Stimulated activated CD4-positive, alpha-beta T cell treated with anti-CD3 and anti-CD28 coated beads, TNF-alpha, amount 100 ng/mL, for 48 hours (primary cell): ENCODE measurements around the gene TP53I11.

Experiments
- DNase-seq, 3 donors: peaks; one replicate each; pipeline ENCODE4 v3.0.0-alpha.2; 2020; ENCODE audit warnings: low read depth in 3 of 3

TP53I11 gene

DNA sequence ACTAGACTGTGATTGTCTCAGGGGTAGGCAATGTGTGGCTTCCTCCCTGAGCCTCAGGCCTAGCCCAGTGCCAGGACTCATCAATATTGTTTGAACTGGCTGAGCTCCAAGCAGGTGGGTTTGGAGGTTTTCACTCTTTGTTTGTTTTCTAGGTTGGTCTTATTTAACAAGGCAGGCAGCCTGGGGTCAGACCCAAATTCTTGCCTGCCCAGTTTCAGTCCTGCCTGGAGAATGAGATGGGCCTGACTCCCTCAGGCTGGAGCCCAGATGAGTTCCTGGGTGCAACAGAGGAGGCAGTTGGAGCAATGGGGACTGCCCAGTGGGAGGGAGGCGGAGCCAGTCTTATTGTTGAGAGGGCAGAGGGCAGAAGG, 28.3 kb upstream of the TP53I11 start:
- DNase-seq = no peak

DNA sequence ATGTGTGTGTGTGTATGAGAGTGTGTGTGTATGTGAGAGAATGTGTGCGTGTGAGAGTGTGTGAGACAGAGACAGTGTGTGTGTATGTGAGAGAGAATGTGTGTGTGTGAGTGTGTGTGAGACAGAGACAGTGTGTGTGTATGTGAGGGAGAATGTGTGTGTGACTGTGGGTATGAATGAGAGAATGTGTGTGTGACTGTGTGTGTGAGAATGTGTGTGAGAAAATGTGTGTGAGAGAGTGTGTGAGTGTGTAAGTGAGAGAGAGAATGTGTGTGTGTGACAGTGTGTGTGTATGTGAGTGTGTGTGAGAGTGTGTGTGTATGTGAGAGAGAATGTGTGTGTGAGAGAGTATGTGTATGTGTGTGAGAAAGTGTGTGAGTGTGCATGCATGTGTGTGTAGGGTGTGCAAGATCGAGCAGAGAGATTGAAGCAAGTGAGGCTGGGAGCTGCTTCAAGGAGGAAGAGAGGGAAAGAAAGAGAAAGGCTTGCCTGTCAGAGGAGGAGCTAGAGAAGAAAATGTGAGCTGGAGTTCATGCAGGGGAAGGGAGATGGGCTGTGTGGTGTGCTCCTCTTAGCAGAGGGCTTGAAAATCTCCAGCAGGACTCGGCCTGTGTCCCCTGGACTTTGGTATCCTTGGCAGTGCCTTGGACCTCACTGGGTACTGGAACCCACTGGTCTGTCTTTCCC, 27.7 kb upstream of the TP53I11 start:
- DNase-seq = no peak

DNA sequence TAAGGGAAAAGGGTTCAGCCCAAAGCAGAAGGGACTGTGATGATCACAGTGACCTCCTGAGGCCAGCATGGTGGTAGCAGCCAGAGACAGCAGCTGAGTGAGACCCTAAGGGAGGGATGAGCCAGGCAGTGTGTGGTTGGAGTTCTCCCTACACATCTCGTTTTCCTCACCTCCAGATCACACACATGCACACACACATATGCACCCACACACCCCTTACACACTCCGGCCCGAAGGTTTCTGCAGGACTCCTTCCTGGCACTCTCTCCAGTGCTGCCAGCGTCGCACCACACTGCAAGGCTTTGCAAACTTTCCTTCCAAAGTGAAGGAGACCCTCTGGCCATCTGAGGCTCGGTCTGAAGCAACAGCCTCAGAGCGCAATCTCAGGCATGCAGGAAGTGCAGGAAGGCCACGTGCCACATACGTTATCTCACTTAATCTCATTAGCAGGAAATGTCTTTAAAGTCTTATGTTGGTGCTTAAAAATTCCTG, 26.9 kb upstream of the TP53I11 start:
- DNase-seq = no peak

DNA sequence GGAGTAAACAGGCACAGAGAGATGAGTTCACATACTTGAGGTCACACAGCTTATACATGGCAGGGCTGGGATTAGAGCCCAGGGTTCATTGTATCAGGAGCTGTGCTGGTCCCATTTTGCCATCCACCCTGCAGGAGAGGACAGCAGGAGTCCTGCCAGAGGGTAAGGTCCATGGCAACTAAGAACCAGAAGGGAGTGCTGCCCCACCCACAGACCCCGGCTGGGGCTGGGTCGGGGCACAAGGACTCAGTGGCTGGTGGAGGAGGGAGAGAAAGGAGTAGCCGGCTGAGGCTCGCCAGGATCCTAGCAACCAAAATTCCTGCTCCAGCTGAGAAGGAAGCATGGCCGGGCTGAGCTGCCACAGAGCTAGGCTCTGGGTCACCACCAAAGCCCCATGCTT, 25.9 kb upstream of the TP53I11 start:
- DNase-seq = no peak

DNA sequence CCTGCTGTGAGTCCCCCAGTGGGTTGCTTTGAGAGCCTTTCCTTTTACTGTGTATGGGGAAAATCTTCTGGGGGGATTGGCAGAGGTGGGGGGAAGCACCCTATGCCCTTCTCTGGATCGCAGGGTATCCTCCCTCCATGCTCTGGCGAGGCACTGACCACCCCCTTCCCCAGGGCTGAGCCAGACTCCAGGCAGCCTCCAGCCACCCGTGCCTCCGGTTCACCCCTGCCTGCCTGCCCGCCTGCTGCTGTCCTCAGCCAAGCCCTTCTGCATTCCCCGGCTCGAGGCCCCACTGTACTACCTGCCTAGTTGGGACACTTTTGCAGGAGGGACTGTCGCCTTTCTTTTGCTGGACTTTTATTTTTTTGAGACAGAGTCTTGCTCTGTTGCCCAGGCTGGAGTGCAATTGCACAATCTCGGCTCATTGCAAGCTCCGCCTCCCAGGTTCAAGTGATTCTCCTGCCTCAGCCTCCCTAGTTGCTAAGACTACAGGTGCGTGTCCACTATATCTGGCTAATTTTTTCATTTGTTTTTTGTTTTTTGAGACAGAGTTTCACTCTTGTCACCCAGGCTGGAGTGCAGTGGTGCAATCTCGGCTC, 23.8 kb upstream of the TP53I11 start:
- DNase-seq = no peak

DNA sequence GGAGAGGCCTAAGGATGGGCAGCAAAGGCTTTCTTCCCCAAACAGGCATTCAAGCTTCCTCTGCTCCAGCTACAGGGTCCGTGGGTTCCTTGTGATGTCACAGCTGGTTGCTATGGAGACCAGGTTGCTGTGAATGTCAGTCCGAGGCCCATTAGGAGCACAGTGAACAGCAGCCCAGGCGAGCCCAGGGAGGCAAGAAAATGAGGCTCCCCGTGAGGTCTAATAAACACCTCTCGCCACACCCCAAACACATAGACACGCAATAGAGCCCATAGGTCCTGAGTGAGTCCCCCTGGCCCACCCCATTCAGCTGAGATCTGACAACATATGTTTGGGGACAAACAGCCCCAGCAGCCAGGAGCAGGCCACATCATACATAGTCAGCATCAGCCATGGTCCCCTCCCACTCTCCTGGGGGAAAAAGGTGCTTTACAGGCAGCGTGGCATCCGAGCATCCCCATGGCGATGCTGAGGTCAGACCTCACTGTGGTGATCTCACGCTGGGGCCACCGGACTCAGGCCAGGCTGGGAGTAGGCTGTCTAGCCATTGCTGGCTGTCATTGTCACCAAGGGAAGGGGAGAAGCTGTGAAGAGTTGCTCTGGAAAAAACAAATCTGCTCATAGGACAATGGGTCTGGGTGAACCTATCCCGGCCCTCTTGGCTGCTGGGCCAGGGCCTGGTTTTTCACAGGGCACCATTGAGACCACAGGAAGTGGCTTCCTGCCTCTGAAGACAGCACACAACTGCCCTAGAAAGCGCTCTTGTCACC, 23.1 kb upstream of the TP53I11 start:
- no peak for DNase-seq

DNA sequence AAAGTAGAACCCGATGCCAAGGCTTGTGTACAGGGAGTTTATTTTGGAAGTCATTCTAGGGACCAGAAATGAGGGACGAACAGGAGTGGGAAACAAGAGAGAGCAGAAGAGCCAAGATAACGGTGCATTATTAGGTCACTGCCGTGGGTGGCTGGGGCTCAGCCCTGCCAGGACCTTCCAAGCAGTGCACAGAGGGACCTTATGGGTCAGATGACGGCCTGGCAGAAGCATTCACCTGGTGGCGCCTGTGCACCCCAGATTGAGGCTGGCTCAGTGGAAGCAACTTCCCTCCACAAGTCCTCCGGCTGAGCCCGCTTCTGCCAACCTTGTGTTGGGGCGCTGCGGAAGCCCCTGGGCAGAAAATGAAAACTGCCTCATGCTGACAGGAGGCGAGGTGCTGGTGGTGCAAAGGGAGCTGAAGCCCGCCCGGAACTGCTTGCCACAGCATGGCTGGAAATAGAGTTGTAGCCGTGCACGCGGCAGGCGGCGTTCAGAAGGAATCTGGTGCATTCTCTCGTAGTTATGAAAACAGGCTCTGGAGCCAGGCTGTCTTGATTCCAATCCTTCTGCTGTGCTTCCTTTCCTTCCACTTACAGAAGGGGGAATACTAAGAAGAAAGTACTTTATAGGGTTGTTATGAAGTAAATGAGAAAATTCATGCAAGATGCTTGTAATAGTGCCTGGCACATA, 22.2 kb upstream of the TP53I11 start:
- DNase-seq = no peak

DNA sequence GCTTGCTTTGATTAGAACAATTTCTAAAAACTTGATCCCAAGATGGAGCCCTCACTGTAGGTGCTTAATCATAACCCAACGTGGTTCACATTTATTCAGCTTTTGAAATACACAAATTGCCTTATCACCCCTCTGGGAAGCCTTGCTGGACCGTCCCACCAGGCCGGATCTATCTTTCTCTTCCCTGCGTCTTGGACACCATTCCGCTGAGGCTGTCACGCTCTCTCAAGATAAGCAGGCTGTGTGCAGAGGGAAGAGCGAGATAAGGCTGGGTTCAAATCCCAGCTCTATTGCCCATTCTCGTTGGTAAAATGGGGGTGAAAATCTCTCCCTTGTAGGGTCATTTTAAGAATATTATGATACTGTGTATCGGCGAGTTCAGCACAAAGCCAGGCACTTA, 20.5 kb upstream of the TP53I11 start:
- DNase-seq = no peak

DNA sequence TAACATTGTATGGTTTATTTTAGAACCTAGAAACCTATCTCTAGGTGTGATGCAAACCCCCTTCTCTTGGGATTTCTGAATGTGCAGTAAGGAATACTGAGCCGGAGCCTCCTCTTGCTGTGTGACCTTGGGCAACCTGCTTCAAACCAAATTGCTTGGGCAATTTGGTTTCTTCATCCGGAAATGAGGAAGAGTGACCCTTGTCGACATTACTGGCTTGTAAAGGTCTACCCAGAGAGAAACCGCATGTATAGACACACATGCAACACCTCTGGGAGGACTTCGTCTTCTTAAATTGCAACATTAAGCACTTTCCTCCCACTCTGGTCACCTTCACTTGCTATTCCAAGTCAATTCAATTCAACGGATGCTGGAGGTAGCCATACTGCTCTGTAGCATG, 19.6 kb upstream of the TP53I11 start:
- DNase-seq = no peak

DNA sequence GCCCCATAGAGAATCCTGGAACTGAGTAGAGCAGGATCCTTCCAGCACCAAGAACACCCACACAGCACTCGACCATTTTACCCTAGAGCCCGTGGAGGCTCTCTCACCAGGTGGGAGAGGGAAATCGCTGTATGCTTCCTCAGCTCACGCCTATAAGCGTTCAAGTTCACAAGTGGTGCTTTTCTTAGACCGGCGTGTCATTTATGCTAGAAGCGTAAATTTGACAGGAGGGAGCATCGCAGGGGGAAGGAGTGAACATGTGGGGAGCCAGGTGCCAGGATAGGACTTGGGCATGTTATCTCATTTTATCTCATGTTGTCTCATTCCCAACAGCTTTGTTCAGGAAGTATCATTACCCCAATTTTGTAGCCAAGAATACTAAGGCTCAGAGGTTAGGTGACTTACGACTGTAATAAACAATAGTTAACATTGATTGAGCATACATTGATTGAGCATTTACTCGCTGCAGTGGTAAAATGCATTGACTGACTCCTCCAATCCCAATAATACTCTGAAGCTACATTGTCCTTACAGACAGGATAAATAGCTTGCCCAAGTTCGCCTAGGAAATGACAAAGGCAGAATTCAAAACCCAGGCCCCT, 19.1 kb upstream of the TP53I11 start:
- DNase-seq = no peak

DNA sequence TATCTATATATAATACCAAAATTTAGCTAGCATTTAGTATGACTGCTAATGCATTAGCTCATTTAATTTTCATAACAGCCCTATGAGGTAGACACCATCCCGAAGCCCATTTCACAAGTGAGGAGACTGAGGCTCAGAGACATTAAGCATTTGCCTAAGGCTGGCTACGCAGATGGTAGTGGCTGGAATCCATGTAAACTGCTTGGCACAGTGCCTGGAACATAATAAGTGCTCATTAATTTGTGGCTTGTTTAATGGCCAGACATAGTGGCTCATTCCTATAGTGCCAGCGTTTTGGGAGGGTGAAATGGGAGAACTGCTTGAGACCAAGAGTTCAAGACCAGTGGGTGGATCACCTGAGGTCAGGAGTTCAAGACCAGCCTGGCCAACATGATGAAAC, 17.8 kb upstream of the TP53I11 start:
- no peak for DNase-seq

DNA sequence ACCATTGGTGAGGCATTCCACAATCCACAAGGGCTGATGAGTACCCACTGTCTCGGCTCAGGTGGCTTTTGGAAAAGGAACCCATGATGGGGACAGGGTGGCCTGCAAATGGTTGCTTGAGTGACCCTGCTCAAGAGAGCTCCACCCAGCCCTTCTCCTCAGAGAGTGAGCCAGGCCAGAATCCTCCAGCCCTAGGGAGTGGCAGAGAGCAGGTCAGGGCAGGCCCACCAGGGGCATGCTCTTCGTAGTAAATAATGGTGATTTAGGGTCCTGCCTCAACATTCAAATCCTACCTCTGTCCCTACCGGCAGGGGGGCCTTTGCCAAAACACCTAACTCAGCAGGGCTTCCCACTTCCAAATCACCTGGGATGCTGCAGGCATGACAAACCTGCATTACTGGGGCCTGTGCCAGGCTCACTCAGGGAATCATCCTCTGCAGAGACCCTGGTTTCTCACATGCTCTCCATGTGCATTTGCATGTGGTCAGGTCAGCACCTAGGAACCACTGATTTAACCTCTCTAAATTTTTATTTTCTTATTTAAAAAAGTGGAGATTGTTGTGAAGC, 17.3 kb upstream of the TP53I11 start:
- DNase-seq = no peak

DNA sequence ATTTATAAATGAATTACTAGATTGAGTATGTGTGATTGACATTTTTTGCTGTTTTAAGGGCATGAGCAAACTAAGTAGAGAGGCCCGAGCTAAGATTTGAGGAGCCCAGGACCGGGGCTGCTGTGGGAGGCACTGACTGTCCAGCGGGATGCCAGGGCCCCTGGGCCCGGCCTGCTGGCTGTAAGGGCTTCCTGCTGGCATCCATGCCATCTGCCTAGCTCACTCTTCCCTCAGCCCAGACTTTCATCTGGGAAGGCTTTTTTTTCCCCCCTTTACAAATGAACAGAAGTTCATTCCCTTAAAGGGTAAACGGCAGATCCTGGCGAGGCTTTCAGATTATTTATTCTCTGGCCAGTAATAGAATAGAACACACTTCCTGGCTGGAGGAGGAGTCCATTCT, 16.0 kb upstream of the TP53I11 start:
- no peak for DNase-seq

DNA sequence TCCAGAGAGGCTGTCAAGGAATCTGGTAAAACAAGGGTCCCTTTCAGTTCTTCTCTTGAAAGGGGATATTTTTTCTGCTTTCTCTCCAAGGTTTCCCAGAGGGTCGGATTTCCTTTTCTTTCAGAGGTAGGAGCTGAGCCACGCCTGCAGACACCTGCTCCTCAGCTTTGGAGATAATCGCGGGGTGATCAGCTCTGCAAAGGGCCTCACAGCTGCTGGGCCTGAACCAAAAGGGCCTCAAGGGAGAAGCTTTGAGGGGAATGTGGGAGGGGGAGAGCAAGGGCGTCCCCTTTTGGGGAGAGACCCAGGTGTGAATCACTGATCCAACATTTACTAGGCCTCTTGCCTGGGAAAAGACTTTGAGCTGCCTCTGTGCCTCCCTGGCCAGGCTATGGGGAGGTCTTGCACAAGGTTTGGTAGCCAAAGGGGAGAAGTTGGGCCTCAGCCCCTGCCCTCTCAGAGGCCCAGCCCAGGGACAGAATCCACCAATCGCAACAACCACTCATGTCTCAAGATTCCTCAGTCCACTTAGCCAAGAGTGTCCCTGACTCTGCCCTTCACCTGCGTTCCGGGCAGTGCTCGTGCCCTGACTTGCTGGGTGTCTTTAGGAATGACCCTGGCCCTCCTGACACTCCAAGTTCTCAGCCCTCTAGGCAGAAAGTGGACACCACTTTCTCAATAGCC, 14.0 kb upstream of the TP53I11 start:
- DNase-seq = no peak

DNA sequence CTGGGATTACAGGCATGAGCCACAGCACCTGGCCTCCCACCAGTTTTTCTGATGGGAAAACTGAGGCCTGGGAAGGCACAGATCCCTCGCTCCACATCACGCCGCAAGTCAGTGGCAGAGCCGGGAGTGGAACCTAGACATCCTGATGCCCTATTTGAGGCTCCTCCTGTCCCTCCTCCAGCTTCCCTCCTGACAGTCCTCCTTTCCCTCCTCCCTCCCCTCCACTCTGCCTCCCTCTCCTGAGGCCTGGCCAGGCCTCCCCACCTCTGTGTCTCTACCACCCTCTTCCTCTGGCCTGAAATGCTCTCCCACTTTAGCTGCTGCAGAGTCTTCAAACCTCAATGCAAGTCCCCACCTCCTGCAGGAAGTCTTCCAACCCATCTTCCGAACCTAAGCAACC, 13.3 kb upstream of the TP53I11 start:
- no peak for DNase-seq

DNA sequence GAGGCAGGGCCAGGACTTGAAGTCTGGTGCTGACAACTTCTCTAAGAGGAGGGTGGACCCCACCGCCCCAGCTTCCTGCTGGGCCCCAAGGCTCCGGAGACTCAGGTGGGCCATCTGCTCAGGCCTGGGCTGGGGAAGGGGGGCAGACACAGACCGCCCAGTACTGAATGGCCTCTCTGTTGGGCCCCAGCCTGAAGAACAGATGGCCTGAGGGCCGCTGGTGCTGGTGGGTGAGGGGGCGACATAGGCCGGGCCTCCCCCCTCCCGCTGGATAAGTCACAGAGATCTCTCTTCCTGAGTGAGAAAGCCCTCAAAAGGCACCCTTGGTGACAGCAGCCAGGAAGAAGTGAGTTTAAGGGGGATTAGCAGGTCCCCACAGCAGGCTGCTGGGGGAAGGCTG, 12.5 kb upstream of the TP53I11 start:
- DNase-seq = no peak

DNA sequence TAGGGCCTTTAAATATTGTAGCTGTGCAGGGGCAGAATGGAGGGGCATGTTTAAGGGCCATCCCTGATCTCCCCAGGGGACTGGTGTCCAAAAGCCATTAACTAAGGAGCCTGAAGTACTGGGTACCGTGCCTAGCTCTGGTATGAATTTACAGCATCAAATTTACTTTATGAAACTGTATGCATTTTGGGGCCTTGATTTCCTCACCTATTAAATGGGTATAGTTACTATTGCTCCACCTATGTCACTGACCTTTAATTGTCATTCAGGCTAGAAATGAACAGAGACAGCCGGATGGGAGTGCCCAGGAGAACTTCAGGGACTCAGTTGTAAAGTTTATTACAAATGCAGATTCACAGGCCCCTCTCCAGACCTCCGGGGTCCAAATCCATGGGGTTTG, 11.8 kb upstream of the TP53I11 start:
- no peak for DNase-seq

DNA sequence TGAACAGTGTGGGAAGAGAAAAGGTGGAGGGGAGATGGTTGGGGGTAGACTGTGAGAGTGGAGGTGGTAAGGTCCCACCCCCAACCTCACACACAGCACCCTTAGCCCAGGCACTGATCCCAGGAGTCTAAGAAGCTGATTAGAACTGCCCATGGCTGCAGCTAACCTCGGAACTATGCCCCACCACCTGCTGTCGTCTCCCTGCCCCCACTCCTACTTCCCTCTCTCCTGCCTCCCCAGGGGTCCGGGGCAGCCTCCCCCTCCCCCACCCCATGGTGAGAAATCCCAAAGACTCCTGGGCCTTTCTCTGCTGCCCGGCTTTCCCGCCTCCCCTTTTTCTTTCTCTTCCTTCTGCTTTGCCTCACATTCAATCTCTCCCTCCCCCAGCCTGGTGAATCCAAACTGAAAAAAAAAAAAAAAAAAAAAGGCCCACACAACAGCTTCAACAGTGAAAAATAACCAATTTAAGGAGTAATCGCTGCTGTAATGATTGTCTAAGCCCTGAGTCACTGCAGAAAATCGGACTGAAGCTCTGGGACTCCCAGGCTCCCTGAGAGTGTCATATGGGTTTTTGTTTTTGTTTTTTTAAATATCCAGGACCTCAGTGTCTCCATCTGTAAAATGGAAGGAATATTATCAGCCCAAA, 9.6 kb upstream of the TP53I11 start:
- no peak for DNase-seq

DNA sequence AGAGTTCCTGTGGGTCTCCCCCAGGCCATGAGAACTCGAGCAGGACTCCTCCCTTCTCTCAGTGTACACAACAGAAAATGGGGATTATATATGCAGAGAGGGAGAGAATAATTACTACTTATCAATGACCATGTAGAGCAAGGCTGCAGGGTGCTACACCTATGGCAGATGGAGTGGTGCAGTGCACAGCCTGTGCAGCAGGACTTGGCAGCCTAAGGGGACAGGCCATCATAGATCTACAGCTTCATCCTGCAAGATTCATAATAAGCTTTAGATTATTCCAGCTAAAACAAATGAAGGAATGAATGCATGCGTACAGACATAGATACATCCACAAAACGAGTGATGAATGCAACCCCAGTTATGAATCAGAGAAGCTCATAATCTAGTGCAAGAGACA, 8.4 kb upstream of the TP53I11 start:
- DNase-seq = no peak

DNA sequence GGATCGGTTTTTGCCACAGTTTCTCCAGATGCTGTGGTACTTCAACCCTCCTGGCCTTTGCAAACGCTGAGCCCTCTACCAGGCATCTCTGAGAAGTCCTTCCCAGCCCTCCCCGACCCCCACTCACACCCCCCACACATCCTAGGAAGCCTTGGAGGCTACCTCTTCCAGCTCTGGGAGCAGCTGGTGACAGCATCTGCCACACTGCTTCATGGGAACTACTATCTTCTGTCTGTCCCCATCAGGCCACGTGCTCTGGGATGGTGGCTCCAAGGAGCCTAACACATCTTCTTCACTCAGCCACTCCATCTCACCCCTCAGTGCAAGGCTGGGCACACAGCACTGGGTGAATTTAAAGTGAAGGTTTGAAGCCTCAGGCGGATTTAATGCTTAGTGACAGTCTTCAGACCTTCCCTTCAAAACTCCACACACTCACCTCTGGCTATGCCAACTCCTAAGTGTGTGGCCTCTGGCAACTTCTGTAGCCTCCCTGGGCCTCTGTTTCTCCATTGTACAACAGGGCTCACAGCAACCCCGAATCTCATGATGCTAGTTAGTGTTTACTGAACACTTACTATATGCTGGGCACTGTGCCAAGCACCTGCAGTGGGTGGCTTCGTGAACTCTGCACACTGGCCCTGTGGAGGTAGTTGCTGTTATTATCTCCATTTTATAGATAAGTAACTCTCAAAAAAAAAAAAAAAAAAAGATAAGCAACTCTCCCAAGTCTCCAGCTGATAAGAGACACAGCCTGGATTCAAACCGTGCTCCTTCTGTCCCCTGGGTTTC, 7.3 kb upstream of the TP53I11 start:
- DNase-seq = no peak
